GM19395 (cell line): ENCODE results near the gene IL37.
"Not testable (repeated sequence)": the region's sequence is repeated elsewhere in the genome, so short reads cannot be mapped to it uniquely, and the experiment has no call there.

Experiments used
- ATAC-seq: cut with Tn5 transposase; IDR thresholded peaks from one replicate; pipeline ENCODE4 v1.9.1; 2021; ENCODE audit warnings: mild to moderate bottlenecking, moderate library complexity; ENCODE audit not compliant: unreplicated experiment

The IL37 gene

DNA sequence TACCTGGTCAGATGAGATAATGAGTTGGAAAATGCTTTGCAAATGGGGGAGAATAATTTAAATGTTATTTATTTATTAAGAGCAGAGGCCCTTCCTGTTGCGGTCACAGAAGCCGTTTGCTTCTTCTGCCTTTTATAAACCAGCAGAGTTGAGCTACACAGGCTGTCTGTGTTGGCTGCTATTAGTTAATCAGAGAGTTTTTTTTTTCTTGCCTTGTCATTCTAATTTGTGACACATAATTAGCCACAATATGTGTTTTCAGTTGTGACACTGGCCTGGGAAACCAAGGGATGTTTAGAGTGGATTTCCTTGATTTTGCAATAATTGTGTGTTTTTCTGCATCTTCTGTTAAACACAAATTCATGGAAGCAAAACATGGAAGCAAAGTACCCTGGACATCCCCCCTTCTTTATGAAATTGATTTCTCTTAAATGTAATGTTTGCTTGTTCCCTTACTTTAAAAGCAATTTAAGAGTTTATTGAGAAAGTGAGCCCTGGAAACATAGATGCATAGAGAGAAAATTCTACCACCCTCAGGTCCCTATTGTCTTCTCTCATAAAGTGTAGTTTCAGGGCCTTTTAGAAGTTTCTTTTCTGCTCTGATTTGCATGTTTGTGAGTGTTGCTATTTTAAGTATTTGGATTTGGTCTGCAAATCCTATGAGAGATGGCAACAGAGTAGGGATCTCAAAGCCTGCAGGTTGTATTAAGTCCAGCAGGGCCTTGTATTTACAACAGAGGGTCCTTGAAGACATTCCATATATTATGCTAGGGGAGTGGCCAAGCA, 22.8 kb upstream of the IL37 start:
- ATAC-seq, result peak; percentile 62

DNA sequence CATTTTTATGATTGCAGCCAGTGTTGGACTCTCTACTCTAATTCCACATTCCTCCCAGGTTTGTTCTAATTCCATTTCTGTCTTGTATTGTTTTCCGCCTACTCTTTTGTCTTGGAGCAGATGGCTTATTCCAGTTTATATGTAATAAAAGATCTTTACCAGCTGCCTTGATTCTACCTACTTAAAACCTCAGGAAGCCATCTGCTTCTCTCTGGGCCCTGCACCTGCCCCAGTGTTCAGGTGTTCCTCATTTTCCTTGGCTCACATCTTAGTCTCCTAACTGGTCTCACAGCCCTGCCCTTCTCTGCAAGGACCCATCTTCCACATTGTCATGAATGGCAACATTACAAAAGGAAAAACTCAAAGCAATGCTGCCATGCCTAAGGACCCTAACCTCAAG, 21.0 kb upstream of the IL37 start:
- no peak for ATAC-seq

DNA sequence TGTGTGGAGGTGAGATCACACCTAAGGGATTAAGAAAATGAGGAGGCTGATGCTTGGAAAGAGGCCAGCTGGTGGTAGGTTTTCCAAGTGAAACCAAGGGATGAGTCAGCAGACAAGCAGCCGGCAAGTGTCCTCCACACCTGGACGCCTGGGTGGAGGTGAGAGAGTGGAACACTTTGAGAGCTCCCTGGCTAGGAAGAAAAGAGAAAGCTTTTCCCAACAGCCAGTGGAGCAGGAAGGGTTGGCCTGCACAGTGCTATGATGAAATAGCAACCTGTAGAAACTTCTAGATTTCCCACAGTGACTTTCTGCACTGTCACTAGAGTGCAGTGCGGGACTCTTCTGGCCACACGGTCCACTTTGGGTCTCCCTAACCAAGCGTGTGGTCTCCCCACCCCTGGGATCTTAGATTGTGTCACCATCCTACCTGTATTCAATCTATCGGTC, 19.6 kb upstream of the IL37 start:
- ATAC-seq, result no peak

DNA sequence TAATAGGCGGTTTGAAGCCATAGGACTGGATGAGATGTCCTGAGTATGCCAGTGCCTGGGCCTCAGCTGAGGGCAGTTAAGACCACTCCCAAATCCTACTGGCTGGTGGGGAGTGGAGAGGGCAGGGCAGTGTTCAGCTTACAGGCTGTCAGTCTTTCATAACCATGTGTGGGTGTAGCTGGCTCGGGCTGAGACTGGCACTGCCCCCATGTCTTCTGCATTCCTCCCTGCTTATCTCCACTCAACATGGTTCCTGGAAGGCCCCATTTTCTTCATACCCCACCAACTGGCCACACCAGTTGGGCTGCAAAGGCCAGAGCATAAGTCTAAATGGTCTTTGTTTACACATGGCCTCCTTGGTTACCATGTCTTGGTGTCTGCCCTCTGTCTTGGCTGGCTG, 17.2 kb upstream of the IL37 start:
- ATAC-seq, result no peak

DNA sequence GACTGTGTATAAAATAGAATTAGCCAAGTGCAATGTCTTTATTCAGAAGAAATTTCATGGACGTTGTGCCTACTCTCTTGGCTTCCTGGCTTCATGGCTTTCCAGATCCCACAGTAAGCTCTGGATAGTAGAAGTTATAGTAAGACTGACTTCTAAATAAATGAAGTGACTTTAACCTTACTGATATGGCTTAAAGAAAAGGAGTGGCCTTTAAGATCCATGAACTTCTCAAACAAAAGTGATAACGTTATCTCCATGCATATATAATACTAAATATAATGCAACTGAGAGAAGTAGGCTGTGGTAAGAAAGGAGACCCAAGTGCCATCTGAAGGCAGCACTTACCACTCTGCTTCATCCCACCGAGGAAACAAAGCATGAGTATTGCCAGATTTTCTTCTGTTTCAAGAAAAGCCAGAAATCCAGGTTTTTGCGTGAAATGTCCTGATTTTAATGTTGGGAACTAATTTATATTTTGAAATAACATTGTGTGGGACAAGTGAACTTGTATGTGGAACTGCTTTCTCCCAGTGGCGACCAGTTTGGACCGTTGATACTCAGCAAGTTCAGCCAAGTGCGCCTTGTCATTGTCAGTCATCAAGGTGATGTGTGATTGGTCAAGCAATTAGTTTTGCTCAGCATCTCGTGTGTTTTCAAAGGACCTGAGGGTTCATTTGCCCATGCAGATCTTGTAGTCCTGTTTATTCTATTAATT, 13.9 kb upstream of the IL37 start:
- no peak for ATAC-seq

DNA sequence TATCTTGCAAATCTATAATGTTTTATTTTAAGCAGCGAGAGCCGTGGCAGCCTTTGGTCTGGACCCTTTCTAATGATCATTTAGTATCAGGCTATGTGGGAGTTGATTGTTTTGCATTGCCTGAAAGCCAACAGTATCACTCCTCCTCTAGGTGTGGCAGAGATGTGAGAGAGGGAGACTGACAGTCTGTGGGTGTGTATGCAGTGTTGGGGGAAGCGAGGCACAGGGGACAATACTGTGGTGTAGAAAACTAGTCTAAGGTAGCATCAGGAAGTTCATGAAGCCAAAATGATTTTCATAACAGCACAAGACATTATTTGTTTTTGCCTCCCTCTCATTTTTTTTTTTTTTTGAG, 13.4 kb upstream of the IL37 start:
- no peak for ATAC-seq

DNA sequence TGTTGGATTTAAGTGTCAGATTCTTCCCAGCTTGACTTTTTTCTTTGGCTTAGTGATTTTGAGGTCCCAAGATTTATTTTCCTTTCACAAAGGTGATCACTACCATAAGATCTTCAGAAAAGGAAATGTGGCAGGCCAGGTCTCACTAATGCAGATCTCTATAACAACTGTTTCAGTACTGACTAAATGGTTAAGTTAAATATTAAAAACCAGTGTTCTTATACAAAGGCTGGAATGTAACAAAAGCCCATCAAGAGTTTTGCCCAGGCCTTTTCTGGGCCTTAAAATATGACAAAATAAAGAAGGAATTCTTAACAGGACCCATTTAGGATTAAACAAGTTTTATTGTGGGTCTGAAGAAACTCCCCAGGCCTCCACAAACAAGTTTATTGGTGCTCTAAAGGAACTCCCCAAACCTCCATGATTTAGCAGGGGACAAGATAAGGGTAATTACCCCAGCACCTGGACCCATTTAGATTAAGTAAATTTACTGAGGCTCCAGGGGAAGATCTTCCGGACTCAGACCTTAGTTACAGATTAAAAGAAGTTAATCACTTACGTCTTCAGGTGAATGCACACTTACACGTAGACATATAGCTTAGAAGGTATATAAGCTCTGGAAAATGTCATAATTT, 9.4 kb upstream of the IL37 start:
- ATAC-seq, result not testable (repeated sequence)

DNA sequence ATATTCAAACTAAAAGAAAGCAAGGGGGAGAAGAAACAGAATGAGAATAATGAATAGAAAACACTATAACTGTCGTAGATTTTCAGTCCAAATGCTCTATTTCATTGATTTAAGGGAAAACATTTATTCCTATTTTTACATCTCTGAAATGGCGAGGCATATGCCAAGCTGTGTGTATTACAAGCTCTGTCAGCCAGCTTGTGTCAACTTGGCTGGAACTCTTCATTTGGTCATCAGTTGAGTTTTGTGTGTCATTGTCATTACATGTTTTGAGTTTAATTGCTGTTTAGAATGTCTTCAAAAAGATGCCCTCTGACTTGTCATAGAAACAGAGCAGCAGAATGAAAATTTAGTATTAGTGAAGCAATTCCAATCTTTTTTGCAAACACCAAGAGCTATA, 8.1 kb upstream of the IL37 start:
- ATAC-seq, result no peak

DNA sequence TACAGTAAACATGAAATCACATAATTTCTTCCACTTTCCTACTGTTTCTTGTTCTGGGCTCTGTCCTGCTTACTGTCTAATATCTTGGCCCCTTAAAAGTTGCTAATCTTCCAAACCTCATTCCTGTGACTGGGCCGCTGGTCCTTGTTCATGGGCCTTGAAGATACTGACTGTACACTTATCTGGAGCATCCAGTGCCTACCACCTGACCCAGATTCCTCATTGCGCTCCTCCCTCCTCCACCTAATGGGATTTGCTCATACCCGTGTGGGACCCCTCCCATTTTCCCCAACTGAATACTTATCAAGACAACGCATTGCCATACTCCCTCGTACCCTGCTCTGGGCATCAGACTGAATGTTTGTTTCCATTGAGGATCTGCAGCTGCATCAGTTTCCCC, 6.1 kb upstream of the IL37 start:
- ATAC-seq, result no peak

DNA sequence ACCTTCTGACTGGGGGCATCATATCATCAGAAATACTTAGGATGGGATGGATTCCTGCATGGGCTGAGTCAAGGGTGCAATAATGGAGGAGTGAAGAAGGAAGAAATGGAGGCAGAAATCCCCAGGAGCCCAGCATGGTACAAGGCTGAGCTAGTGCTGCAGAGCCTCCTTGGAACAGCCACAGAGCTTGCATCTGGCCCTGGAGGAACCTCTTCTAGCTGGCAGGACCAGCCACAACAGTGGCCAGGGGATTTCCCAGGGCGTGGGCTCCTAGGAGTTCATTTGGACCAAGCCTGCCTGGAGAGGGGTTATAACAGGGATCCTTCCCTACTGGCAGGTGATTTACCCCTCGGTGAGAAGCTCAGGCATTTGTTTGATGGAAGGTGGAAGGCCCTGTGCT, 4.7 kb upstream of the IL37 start:
- ATAC-seq, result no peak

DNA sequence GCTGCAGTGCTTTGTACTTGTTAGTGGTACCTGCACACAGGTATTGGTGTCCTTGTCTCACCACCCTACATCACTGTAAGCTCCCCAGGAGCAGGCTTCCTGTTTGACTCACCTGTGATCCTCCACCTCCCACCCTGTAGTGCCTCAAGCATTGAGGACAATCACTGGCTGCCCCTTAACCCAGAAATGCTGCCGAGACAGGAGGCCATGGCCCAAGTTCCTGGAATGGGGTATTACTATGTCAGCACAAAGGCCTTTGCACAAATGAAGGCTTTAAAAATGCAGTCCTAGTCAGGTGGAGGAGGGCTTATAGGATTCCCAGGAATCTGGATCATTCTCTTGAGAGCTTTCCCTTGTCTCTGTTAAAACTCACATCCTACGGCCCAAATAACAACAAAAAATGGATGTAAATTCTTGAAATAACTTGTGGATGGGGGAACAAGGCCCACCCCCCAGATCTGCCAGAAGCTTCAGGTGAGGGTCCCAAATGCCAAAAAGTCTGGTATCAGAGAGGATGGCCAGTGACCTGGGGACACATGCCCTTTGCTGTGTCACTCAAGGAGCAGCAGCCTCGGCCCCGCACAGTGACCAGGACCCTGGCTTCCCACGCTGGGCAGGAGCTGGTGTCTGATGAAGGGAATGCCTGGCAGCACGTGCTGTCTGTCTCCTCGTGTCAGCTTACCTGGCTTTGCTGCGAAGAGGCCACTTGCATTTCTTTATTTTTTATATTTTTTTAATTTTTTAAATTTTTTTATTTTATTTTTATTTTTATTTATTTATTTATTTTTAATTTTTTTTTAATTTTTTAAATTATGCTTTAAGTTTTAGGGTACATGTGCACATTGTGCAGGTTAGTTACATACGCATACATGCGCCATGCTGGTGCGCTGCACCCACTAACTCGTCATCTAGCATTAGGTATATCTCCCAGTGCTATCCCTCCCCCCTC, 3.7 kb upstream of the IL37 start:
- ATAC-seq, result no peak

DNA sequence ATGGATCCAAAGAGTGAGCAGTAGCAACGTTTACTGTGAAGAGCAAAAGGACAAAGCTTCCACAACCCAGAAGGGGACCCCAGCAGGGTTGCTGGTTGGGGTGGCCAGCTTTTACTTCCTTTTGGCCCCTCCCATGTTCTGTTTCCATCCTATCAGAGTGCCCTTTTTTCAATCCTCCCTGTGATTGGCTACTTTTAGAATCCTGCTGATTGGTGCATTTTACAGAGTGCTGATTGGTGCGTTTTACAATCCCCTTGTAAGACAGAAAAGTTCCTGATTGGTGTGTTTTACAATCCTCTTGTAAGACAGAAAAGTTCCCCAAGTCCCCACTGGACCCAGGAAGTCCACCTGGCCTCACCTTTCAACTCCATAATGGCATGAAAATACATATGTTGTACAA, 2.4 kb upstream of the IL37 start:
- ATAC-seq, result not testable (repeated sequence)

DNA sequence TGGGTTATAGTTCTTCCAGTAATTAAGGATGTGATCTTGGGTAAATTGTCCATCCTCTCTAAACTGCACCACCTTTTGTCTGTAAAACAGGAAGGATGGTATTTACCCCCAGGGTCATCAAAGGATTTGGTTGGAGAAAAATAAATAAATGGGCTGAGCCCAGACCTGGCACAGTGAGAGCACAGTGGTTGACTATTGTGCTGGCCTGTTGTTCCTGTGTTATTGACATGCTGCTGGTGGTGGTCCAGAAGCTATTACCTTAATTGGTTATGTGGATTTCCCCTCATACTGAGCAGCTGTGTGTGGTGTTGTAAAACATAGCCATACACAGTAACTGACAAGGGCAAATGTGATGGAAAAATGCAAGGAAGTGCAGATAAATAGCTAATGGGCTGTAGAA, 746 bp upstream of the IL37 start:
- no peak for ATAC-seq

DNA sequence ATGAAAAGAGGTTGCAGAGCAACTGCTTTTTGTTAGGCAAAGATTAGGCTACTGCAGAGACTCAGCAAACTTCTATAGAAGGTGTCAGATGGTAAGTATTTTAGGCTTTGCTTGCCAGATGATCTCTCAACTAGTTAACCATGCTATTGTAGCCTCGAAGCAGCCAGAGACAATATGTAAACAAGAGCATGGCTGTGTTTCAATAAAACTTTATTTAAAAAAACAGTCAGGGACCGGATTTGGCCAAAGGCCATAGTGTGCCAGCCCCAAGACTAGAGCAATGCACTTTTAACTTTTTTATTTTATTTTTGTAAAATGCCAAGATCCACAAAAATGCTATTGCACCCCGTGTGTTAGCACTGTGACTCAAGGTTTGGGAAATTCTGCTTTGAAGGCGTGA, 1.4 kb downstream of the IL37 start:
- no peak for ATAC-seq

DNA sequence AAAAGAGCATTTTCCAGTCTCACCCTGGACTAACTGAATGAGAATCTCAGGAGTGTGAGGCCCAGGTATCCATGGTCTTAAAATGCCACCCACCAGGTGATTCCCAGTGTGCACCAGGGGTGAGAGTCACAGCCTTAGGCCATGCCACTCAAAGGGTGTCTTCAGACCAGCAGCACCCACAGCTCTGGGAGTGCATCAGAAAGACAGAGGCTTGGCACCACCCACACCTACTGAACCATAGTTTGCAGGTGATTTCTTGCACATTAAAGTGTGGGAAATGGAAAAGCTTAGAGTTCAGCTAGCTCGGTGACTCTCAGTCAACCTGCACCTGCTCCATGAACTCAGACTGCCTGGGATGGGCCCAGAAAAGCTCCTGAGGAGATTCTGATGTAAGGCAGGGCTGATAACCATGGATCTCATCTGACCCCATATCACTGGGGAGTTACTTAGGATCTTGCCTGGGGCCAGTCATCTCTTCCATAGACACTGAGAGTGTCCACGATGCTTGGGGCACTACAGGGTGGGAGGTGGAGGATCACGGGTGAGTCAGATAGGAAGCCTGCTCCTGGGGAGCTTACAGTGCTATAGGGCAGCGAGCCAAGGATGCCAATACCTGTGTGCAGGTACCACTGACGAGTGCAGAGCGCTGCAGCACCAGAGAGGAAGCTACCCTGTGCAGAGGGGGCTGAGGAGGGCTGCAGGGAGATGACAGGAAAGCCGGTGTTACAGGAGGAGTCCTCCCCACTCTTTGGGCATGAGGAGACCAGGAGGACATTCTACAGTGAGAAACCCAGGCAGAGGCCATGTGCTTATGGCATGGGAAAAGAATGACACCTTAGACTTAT, 4.6 kb downstream of the IL37 start:
- no peak for ATAC-seq

DNA sequence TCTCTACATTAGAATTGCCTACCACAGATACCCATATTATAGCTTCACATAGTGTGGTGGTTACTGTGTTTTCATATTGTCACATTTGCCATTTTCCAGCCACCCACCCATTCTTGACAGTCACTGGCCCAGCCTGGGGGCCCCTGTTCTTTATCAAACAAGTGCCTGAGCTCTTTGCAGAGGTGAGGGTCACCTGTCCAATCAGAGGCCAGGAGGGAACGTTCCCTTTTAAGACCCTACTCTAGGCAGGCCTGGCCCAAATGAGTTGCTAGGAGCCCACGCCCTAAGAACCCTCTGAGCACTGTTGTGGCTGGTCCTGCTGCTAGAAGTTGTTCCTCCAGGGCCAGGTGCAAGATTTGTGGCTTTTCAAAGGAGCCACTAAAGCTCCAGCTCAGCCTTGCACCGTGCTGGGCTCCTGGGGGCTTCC, 5.2 kb downstream of the IL37 start:
- peak; percentile 36 for ATAC-seq

DNA sequence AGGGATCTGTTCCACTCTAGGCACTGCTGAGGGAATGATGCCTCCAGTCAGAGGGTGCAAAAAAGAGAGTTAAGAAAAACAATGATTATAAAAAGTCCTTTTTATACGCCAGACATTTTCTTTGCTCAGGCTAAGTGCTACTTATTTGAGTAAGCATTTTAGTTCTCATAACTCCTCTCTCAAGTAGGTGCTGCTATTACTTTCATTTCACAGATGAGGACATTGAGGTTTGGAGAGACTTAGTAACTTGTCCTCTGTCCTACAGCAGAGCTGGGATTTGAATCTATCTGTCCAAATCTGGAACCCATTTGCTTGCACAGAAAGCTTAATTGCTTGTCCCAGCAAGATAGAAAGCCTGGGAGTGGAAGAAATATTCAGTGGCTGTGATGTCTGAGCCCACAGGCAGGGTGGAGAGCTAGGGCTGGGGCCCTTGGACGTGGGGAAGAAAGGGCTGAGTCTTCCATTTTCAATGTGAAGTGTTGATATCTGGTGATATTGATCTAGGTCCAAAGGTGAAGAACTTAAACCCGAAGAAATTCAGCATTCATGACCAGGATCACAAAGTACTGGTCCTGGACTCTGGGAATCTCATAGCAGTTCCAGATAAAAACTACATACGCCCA, 5.8 kb downstream of the IL37 start:
- ATAC-seq, result peak; percentile 57

DNA sequence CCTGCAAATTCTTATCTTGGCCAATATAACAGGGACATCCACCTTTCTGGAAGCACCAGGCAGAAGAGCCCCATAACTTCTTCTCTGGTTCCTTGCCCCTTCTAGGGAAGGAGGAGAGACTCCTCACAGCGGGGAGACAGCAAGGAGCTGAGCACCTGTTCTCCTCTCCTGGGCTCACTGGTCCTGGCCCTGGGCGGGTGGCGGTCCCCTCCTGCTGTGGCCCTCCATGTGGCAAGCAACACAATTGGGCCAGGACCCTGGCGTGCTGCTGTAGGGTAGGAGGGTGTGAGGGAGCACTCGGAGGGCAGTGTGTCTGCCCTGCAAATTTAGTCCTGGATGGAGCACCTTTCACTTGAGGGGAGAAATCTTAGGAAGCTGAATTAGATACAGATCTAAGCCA, 6.9 kb downstream of the IL37 start:
- ATAC-seq, result no peak

DNA sequence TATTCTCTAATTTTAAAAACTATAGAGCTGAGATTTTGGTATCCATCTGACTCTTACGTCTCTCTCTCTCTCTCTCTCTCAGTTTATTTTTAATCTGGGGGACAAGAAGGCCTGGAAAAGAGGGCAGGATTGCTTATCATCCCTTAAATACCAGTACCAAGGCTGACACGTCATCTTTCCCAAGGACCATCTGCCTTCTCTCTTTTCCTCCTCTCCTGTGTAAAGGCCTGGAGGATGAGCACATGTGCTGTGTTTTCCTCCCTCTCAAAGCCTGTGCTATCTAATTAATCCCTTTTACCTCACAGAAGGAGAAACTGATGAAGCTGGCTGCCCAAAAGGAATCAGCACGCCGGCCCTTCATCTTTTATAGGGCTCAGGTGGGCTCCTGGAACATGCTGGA, 7.3 kb downstream of the IL37 start:
- no peak for ATAC-seq

DNA sequence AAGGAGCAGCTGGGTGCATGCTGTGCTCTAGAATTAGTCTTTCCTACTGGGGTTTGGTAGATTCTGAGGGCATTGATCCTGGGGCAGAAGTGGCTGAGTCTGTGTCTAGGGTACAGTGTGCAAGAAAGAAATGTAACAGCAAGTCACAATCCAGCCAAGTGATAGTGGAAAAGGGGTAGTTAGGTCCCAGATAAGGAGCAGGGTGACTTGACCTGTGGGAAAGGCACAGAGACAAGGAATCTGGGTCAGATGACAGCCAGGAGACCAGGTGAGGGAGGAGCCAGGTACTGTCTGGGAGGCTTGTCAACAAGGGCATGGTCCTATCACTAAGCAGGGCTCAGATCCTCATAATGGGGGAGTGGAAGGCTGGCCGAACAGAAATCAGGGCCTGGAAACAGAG, 8.1 kb downstream of the IL37 start:
- ATAC-seq, result no peak
